Measurements from ENCODE around the gene SCAMP2. TPM values are rescaled to one million over a fixed set of nuclear protein-coding genes. Genes with fewer than 3 reads are reported as not detected.

The SCAMP2 gene
- total RNA-seq, 4 donors from 2014 or later = 51.1 to 82.7 (median 64.4) TPM

- no peak for TF ChIP-seq CTCF (IDR thresholded peaks at IDR 0.05; ENCODE audit: low read depth)
These were observed 37.8 kb downstream of the SCAMP2 start for GRCh38 chr15:74835312-74835823.

GRCh38 chr15:74833376-74834107 lies 39.6 kb downstream of the SCAMP2 start:
- no peak for TF ChIP-seq CTCF (IDR thresholded peaks at IDR 0.05; ENCODE audit: low read depth)

- TF ChIP-seq CTCF (IDR thresholded peaks at IDR 0.05; ENCODE audit: low read depth) = no peak
These were observed 40.3 kb downstream of the SCAMP2 start for GRCh38 chr15:74832826-74833225.

- no peak for TF ChIP-seq CTCF (IDR thresholded peaks at IDR 0.05; ENCODE audit: low read depth)
These were observed 41.2 kb downstream of the SCAMP2 start for GRCh38 chr15:74831813-74832495.

- TF ChIP-seq CTCF (IDR thresholded peaks at IDR 0.05; ENCODE audit: low read depth) = no peak
These were observed 42.3 kb downstream of the SCAMP2 start for GRCh38 chr15:74830868-74831267.

GRCh38 chr15:74829991-74830390 lies 43.2 kb downstream of the SCAMP2 start:
- no peak for TF ChIP-seq CTCF (IDR thresholded peaks at IDR 0.05; ENCODE audit: low read depth)

GRCh38 chr15:74829486-74829885 lies 43.7 kb downstream of the SCAMP2 start:
- TF ChIP-seq CTCF (IDR thresholded peaks at IDR 0.05; ENCODE audit: low read depth) = no peak

Data from subcutaneous adipose tissue (tissue), 4 donors.